Measurements from ENCODE around the gene ACTN2.

ACTN2 gene

GRCh38 chr1:236692128-236692527, 5.8 kb downstream of the ACTN2 start:
- no peak for DNase-seq

DNA sequence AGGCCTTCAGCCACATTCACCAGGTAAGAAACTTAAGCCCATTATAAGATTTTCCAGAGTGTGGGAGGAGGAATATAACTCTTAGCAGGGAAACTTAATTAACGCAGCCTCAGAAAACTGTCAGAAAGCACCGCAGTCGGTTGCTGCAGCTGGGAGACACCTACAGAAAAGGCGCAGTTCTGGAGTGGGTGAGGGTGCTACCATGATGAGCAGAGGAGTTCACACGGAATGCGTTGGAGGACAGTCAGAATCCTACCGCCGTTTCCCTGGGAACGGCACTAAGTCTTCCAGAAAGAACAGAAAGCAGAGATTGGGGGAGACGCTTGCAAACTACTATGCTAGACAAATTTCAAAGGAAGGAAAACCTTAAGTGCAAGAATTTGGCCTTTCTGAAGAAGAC, 6.4 kb downstream of the ACTN2 start:
- no peak for DNase-seq

- DNase-seq = no peak
Measured at GRCh38 chr1:236699366-236699765, 13.1 kb downstream of the ACTN2 start.

DNA sequence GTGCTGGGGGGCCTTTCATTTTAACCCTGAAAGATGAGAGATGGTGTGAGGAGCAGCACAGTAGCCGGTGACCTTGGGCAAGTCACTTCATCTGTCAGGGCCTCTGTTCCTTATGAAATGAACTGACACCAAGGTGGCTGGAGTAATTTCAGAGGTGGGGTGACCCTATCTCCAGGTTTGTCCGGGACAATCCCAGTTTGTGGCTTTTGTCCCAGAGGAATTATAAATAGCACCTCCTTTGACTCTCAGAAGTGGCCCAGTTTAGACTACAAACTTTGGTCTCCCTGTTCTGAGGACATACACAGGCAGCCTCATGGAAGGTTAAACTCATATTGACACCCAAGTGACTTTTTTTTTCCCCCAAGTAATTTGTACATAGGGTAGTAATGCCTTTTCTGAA, 14.6 kb downstream of the ACTN2 start:
- no peak for DNase-seq

- DNase-seq = no peak
Measured at GRCh38 chr1:236701782-236702181, 15.5 kb downstream of the ACTN2 start.

DNA sequence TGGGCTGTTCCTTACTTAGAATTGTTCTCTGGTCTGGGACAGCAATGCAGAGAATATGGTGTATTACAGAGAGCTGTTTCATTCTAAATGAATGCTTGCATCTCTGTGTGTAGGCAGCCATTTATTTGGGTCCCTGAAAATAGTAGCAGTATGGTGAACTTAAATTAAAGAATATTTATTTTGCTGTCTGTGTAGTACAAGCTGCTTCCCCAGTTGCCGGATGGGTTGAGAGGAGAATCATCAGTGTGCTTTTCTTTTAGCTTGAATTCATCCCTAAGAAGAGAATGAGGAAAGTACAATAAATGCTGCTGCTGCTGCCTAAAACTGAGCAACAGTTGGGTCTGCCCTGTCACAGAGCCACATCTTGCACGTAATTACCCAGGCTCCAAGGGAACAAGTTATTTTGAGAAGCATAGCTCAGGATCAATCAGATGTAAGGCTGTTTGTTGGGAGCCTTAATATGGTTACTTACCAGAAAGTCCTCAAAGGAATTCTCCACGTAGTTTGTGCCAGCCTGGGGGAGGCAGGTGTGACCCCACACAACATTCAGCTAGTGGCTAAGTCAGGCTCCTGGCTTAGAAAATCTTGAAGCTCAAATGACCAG, 16.6 kb downstream of the ACTN2 start:
- no peak for DNase-seq

- no peak for DNase-seq
Measured at GRCh38 chr1:236705771-236706170, 19.5 kb downstream of the ACTN2 start.

- DNase-seq = no peak
Measured at GRCh38 chr1:236706183-236706582, 19.9 kb downstream of the ACTN2 start.

- no peak for DNase-seq
Measured at GRCh38 chr1:236710328-236710892, 24.1 kb downstream of the ACTN2 start.

- no peak for DNase-seq
Measured at GRCh38 chr1:236716160-236716559, 29.9 kb downstream of the ACTN2 start.

- DNase-seq = no peak
Measured at GRCh38 chr1:236717811-236718210, 31.5 kb downstream of the ACTN2 start.

DNA sequence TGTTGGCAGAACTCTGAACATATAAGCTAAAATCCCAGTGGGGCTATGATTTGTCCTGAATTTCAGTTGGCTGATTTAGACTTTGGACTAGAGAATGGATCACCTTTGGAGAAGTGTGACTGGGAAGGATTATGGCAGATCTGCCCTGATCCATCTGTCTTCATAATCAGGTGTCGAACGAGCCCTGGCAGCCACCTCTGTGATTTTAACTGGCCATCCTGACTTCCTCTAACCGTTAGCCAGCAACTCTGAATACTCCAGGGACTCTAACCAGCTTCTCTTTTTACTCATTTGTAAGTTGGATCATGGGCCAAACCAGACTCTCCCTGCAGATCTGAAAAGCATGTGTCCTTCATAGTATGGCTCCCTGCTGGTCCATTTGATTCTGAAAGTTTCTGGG, 32.0 kb downstream of the ACTN2 start:
- DNase-seq = no peak

DNA sequence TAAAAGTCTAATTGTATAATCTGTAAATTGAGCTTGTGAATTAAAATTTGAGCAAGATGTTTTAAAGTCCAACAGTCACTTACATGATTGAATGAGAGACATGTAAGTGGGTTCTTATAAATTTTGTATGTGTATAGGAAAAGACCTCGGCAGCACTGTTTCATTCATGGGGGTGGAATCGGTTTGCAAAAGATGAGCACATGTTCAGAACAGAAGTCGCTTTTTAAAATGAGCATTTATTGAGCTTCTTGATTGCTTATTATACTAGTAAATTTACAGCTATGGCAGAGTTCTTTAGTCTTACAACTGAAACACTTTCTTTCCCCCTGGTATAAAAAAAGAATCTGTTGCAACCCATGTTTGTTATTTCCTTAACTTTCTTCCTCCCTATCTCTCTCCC, 33.9 kb downstream of the ACTN2 start:
- no peak for DNase-seq

- no peak for DNase-seq
Measured at GRCh38 chr1:236720611-236721010, 34.3 kb downstream of the ACTN2 start.

DNA sequence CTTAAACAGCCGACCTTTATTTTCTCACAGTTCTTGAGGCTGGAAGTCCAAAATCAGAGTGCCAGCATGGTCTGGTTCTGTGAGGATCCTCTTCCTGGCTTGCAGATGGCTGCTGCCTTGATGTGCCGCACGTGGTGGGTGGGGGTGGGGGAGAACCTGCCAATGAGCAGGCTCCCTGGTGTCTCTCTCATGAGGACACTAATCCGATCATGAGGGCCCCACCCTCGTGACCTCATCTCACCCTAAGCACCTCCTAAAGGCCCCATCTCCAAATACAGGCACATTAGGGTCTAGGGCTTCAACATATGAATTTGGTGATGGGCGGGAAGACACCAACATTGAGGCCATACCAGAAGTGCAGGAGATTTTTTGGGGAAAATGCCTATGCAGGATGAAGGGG, 37.8 kb downstream of the ACTN2 start:
- DNase-seq = no peak

- DNase-seq = no peak
Measured at GRCh38 chr1:236724506-236724905, 38.2 kb downstream of the ACTN2 start.

DNA sequence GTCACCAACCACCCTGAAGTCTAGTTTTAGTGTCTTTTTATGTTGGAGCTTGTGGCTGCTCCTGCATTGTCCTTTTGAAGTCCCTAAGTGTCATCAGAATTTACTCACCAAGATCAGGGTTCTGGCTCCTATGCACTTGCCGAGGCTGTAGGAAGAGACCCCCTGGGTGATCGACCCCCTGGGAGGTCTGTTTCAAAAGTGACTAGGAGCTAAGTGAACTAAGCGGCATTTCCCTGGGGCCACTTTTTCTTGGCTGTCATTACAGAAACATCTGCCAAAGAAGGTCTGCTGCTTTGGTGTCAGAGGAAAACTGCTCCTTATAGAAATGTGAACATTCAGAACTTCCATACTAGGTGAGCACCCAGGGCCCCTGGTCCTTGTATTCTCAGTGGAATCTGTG, 39.4 kb downstream of the ACTN2 start:
- no peak for DNase-seq

- no peak for DNase-seq
Measured at GRCh38 chr1:236727521-236727920, 41.2 kb downstream of the ACTN2 start.

DNA sequence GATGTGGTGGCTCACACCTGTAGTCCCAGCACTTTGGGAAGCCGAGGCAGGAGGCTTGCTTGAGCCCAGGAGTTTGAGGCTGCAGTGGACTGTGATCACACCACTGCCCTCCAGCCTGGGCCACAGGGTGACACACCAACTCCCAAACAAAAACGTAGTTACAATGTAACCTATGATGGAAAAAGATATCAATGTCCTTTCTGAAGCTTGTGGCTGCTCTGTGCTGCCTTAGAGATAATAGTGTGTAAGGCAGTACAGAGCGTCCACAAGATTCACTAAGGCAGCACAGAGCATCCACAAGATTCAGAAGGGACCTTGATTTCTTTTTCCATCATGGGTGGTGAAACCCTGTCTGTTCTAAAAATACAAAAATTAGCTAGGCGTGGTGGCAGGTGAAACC, 42.5 kb downstream of the ACTN2 start:
- DNase-seq = no peak

GRCh38 chr1:236733653-236734052, 47.4 kb downstream of the ACTN2 start:
- DNase-seq = no peak

- DNase-seq = no peak
Measured at GRCh38 chr1:236734141-236734765, 48.0 kb downstream of the ACTN2 start.

GRCh38 chr1:236736761-236737160, 50.5 kb downstream of the ACTN2 start:
- DNase-seq = no peak

GRCh38 chr1:236741753-236742152, 55.5 kb downstream of the ACTN2 start:
- DNase-seq = no peak

DNA sequence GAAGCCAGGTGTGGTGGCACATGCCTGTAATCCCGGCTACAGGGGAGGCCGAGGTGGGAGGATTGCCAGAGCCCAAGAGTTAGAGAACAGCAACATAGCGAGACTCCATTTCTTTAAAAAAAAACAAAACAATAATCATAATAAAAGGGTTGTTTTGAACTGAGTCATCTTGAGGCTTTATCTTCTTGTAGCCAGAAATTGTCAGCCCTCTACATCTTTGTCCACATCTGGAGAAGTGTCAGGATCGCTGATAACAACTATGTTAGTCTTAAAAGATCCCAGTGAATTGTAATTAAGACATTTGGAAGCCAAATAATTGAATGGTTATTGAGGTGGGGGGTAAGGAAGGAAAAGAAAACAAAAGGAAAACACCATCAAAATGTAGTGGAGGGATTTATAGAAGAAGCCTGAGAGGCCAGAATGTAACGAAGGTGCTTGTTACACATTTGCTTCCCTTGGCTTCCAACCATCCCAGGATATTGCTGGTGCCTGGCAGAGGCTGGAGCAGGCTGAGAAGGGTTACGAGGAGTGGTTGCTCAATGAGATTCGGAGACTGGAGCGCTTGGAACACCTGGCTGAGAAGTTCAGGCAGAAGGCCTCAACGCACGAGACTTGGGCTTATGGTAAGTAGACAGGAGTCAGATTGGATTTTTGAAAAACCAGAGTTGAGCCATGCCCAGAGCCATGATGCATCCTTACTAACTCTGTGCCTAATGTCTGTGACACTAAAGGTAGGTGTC, 56.3 kb downstream of the ACTN2 start:
- no peak for DNase-seq

Data from activated effector memory CD4-positive, alpha-beta T cell treated with anti-CD3 and anti-CD28 coated beads, Interleukin-2, amount 50 U/mL, for 16 hours (primary cell).